ENCODE measurements around the gene KNDC1.
"Not testable (repeated sequence)": the region's sequence is repeated elsewhere in the genome, so short reads cannot be mapped to it uniquely, and the experiment has no call there.

KNDC1 gene, protein sequence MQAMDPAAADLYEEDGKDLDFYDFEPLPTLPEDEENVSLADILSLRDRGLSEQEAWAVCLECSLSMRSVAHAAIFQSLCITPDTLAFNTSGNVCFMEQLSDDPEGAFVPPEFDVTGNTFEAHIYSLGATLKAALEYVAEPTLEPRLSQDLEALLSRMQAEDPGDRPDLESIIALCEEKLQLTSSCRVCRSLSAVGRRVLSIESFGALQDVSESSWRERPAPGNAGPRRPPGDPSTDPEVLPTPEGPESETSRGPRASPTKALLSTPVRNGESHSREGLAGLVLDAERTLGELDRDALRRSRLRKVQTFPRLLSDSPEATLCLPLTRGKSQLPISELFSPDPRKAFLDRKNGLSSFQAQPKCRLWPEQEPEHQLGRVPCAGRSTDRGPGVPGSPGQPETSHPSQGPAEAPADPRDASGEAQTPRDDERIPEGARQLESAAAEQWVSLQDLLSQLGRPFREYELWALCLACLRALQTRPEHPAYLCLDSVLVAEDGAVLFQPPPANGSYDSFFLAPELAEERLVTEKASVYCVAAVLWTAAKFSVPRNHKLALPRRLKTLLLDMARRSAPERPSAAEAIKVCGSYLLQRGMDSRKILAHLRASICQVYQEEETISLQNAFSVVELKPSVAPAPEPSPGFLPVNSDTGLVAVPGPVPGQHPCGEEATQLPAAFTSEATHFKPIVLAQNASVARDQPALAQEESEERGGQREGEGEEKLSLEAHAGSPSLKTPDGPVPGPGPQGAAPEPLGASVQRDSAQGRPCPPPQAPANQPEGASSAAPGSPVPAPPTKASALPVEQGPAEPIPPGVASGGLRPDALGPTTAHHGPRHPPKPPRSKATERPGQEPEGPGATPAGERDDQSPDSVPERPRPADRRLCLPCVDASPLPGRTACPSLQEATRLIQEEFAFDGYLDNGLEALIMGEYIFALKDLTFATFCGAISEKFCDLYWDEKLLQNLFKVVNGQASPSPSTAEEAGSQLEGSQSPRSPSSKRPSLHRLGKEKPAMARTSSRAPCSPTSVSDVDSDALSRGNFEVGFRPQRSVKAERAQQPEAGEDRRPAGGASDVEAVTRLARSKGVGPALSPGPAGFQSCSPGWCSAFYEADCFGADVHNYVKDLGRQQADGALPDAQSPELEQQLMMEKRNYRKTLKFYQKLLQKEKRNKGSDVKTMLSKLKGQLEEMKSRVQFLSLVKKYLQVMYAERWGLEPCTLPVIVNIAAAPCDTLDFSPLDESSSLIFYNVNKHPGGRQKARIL (N-terminal part only)

DNA sequence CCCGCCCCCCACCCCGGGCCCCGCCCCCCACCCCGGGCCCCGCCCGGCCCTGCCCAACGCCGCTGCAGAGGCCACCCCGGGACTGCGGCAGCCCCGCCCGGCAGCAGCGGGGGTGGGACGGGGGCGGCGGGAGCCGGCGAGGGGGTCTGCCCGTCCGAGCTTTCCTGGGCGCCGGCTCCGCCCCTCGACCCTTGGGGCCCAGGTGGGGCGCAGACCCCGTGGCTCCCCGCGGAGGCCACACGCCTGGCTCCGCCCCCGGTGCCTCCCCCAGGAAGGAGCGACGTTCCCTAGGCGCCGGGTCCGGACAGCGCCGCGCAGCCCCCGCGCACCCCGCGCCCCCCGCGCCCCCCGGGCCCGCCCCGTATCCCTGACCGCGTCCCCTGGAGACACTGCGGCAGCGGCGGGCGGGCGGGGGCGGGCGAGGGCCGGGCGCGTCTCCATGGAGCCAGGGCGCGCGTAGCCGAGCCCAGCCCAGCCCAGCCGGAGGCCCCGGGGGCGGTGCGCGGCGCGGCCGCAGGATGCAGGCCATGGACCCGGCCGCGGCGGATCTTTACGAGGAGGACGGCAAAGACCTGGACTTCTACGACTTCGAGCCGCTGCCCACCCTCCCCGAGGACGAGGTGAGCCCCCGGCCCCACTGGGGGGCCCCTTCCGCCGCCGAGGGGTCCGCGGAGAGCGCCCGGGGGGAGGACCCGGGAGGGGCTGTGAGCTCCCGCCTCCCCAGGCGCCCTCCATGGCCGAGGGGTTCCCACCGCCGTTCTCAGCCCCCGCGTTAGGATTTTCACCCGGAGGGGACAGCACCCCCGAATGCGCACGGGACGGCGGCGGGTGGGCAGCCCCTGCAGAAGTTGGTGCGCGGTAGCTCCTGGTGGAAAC lies at the start of gene KNDC1:
Gene KNDC1 (plus strand): TSS at position 270 of the 876 bp plus-strand sequence. CDS start 249 bp downstream, at position 519.
- Mint-ChIP-seq H3K27ac (no peak within 1 kb of the TSS), H3K4me1 (no peaks in the 10 kb centered on the region), H3K4me3 (peak within 1 kb of the TSS; percentile 40), H3K36me3 (no peaks in the 10 kb centered on the region), H3K9me3 (no peaks in the 10 kb centered on the region)
- DNase-seq (ENCODE audit: low spot score in 2 of 2): no peak
- peak; percentile 66 for ATAC-seq

DNA sequence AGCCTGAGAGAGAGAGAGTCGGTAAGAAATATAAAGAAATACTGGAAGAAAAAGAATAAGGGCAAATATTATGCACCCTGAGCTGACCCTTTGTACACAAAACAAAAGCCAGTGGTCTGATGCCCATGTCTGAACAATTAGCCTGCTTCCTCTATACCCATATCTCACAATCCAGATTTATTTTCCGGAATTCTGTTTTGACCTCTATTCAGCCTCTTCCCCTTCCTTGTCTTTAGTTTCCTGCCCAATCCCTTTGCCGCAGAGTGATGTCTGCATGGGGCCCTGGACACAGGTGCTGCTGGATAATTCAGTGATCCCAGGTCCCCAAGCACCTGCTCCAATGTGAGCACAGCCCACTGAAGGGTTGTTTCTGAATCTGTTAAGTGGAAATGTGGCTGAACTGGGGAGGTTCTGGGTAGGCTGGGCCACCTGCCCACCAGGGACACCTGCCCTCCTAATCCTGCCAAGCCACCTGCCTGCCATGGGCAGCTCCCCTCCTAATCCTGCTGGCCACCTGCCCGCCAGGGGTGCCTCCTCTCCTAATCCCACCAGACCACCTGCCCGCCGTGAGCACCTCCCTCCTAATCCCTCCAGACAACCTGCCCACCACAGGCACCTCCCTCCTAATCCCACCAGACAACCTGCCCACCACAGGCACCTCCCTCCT lies 49.3 kb upstream of the KNDC1 start:
- no peak for DNase-seq (ENCODE audit: low spot score in 2 of 2)
- H3K4me1 Mint-ChIP-seq: no peaks in the 10 kb centered on the region
- ATAC-seq: no peak
- no peak overlapping the region for H3K4me3 Mint-ChIP-seq
- H3K36me3 Mint-ChIP-seq: no peaks in the 10 kb centered on the region
- no peak overlapping the region for H3K27ac Mint-ChIP-seq
- peaks cover 10% of the 10 kb centered on the region for H3K9me3 Mint-ChIP-seq

DNA sequence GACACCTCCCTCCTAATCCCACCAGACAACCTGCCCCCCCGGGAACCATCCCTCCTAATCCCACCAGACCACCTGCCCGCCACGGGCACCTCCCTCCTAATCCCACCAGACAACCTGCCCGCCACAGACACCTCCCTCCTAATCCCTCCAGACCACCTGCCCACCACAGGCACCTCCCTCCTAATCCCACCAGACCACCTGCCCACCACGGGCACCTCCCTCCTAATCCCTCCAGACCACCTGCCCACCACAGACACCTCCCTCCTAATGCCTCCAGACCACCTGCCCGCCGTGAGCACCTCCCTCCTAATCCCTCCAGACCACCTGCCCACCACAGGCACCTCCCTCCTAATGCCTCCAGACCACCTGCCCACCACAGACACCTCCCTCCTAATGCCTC lies 48.4 kb upstream of the KNDC1 start:
- not testable (repeated sequence) for H3K4me1 Mint-ChIP-seq

DNA sequence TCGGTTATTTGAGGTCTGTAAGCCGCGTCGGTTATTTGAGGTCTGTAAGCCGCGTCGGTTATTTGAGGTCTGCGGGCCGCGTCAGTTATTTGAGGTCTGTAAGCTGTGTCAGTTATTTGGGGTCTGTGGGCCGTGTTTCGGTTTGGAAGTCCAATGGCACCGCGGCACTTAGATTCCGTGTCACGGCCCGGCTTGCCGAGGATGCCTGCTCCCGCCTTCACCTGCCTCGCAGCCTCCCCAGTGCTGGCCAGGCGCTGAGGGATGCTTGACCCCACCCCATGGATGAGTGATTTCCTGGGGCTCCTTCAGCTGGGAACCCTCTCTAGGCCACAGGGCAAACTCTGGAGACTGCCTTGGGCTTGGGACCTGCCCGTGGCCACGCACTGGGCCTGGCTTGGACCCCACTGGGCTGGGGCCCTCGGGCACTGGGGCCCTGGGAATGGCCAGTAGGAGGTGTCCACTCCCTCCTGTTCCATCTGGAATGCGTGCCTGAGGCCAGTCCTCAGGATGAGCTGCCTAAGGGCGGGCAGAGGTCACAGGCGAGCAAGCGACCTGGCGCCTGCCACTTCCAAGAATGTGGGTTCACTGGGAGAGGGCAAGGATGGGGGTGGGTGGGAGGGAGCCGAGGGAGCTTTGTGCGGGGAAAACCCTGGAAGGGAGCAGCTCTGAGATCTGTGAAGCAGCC lies 46.7 kb upstream of the KNDC1 start:
- H3K27ac Mint-ChIP-seq: no peak overlapping the region
- no peaks in the 10 kb centered on the region for H3K4me1 Mint-ChIP-seq
- no peaks in the 10 kb centered on the region for H3K9me3 Mint-ChIP-seq
- no peak for ATAC-seq
- no peak overlapping the region for H3K4me3 Mint-ChIP-seq
- H3K36me3 Mint-ChIP-seq: no peaks in the 10 kb centered on the region
- DNase-seq (ENCODE audit: low spot score in 2 of 2): no peak

More for the DNA sequence above, 48.4 kb upstream of the KNDC1 start:
- not testable (repeated sequence) for H3K36me3 Mint-ChIP-seq; H3K27ac Mint-ChIP-seq; DNase-seq (ENCODE audit: low spot score in 2 of 2); H3K4me3 Mint-ChIP-seq; ATAC-seq
- peaks cover 10% of the 10 kb centered on the region for H3K9me3 Mint-ChIP-seq

DNA sequence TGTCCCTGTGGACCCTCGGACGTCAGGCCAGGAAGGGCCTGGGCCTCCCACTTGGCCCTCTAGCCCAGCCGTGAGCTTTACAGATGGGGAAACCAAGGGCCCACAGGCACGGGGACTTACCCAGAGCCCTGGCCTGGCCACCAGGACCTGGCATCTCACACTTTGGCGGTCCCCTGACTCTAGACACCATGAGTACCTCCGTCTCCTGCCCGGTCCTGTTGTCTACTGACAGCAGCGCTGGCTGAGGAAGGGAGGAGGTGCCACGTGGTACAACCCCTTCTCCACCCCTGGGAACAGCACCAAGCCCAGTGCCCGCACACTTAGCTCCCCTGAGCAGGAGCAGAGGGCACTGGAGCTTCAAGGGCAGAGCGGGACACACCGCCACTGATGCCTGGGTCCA lies 46.2 kb upstream of the KNDC1 start:
- no peaks in the 10 kb centered on the region for H3K9me3 Mint-ChIP-seq
- H3K4me3 Mint-ChIP-seq: no peak overlapping the region
- no peak overlapping the region for H3K27ac Mint-ChIP-seq
- H3K4me1 Mint-ChIP-seq: no peaks in the 10 kb centered on the region
- H3K36me3 Mint-ChIP-seq: no peaks in the 10 kb centered on the region
- no peak for ATAC-seq
- DNase-seq (ENCODE audit: low spot score in 2 of 2): no peak

DNA sequence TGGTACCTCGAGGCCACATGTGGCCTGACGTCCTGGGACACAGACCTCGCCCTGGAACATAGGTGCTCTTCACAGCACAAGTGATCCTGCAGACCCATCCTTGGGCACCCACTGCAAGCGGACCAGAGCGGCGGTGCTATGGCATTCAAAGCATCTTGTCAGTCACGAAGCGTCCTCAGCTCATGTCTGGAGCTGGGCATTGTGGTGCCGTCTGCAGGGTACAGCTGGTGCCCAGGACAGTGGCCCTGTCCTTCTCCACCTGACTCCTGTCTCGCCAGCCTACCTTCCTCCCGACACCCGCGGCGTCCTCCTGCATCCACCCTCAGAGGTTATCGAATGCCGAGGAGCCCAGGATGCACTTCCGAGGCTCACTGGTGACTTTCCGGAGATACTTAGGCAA lies 45.8 kb upstream of the KNDC1 start:
- H3K9me3 Mint-ChIP-seq: no peaks in the 10 kb centered on the region
- ATAC-seq: no peak
- DNase-seq (ENCODE audit: low spot score in 2 of 2): no peak
- H3K4me1 Mint-ChIP-seq: no peaks in the 10 kb centered on the region
- H3K36me3 Mint-ChIP-seq: no peaks in the 10 kb centered on the region
- H3K4me3 Mint-ChIP-seq: no peak overlapping the region
- H3K27ac Mint-ChIP-seq: no peak overlapping the region

DNA sequence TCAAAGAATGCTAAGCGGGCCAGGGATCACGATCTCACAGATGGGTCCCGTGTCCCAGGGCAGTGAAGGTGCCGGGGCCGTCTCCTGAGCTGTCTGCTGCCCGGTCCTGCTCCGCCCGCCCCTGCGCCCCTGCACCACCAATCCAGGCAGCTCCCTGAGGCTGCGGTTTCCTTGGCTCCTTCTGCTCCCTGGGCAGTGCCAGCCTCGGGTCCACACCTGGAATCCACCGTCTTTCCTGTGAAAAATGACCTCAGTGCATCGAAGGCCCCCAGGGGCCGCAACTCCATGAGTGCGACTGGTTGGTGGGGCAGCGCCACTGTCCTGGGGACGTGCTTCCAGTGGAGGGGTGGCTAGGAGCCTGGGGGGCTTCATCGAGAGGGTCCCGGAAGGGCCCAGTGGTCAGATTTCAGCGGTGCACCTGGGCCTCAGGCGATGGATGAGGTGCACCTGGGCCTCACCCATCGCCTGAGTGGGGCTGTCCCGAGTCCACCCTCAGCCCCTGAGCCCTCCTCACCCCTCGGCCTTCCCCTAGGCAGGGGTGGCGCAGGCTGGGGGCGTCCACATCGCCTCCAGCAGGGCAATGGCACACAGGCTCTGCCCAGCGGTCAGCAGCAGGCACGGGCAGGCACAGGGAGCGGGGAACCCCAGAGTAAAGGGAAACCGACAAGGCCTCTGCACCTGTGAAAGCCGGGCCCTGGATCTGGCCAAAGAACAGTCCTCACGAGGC lies 45.1 kb upstream of the KNDC1 start:
- DNase-seq (ENCODE audit: low spot score in 2 of 2) (no peak), ATAC-seq (no peak)
- Mint-ChIP-seq H3K9me3 (no peaks in the 10 kb centered on the region), H3K27ac (no peak overlapping the region), H3K4me1 (no peaks in the 10 kb centered on the region), H3K36me3 (no peaks in the 10 kb centered on the region), H3K4me3 (no peak overlapping the region)

DNA sequence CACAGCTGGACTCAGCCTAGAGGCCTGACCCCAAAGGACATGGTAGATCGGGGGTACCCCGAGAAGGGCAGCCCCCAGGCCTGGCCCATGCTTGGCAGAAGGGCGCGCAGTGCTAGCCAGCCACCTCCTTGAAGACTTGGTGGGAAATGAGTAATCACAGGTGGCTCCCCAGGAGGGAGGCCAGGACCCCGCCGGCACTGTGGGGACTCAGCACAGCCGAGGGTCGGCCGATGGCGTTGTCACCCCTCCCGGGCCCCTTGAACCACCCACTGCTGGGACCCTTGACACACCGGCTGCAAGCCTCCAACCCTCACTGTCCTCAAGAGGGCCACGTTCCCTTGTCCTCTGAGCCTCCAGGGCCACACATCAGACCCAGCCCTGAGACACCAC lies 44.6 kb upstream of the KNDC1 start:
- Mint-ChIP-seq H3K36me3 (no peaks in the 10 kb centered on the region), H3K4me1 (no peaks in the 10 kb centered on the region), H3K4me3 (no peak overlapping the region), H3K27ac (no peak overlapping the region), H3K9me3 (no peaks in the 10 kb centered on the region)
- ATAC-seq (no peak), DNase-seq (ENCODE audit: low spot score in 2 of 2) (no peak)

DNA sequence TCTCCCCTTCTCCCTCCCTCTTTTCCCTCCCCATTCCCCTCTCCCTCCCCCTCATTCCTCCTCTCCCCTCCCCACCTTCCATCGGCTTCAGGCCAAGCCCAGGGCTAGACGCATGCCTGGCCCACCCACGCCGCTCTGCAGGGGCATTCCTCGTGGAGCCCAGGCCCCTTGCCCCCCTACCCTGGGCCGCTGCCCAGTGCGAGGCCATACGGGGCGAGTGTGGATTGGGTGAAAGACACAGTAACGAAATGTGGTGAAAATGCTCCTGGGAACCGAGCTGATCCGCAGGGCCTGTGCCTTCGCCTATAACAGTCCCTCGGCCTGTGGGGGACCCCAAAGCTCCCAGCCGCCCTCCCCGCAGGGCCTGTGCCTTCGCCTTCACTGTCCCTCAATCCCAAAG lies 44.0 kb upstream of the KNDC1 start:
- H3K4me1 Mint-ChIP-seq: no peaks in the 10 kb centered on the region
- H3K27ac Mint-ChIP-seq: no peak overlapping the region
- ATAC-seq (no peak), DNase-seq (ENCODE audit: low spot score in 2 of 2) (no peak)
- H3K9me3 Mint-ChIP-seq: no peaks in the 10 kb centered on the region
- H3K4me3 Mint-ChIP-seq: no peak overlapping the region
- no peaks in the 10 kb centered on the region for H3K36me3 Mint-ChIP-seq

DNA sequence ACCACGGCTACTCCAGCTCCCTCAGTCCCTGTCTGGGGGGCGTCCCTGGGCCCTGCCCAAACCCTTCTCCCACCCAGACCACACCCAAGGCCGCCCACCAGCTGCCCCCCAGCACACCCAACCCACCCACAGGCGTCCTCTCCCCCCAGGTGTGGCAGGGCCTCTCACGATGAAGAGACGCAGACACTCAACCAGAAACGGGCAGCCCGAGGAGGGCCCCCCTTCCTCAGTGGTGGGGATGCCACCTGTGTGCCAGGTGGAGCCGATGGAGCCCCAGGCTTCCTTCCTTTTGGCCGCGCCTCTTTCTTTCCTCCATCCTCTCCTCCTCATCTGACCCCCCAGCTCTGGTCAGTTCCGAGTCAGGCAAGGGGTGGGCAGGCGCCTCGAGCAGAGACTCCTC lies 43.6 kb upstream of the KNDC1 start:
- Mint-ChIP-seq H3K36me3 (no peaks in the 10 kb centered on the region), H3K4me1 (no peaks in the 10 kb centered on the region), H3K9me3 (no peaks in the 10 kb centered on the region), H3K27ac (no peak overlapping the region), H3K4me3 (no peak overlapping the region)
- no peak for ATAC-seq
- no peak for DNase-seq (ENCODE audit: low spot score in 2 of 2)

DNA sequence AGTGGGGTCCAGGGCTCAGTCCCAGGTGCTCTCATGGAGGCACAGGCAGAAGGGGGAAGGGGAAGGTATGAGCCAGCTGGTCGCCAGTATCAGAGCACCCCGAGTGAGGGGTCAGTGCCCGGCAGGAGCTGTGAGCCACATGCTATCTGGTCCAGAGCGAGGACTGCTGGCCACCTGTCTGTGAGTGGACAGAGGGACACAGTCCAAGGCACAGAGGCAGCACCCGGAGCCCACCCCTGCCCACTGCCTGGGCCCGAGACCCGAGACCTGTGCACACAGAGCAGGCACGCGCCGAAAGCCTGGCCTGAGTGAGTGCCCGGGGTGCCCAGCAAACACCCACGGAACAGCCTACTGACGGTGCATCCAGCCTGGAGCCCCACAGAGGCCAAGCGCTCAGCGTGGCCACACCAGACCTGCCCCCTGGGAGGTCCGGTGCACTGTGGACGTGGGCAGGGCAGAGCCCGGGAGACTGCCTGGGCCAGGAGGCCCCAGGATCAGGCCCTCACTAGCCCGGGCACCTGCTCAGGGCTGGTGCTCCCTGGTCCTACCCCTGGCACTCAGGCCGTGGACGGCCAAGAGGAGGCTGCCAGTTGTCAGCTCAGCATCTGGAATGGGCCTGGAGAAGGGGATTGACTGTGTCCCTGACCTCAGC lies 42.9 kb upstream of the KNDC1 start:
- Mint-ChIP-seq H3K36me3 (no peaks in the 10 kb centered on the region), H3K27ac (no peak overlapping the region), H3K4me1 (no peaks in the 10 kb centered on the region), H3K9me3 (no peaks in the 10 kb centered on the region), H3K4me3 (no peak overlapping the region)
- no peak for ATAC-seq
- DNase-seq (ENCODE audit: low spot score in 2 of 2): no peak

DNA sequence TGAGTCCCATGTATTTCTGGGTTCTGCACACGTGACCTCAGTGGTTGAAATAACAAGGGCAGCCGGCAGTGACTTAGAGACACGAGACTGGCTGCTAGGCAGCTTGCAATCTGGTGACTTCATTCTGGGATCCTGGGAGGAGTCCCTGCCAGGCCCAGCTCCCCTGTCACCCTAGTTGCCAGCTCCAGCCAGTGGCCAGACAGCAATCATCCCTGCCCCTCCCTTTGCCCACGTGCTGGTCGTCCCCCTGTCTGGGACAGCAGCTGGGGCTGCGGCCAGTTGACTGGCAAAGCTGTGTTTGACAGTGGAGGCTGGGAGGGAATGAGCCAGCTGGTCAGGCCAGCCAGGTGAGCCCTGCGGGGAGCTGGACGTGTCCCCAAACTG lies 42.3 kb upstream of the KNDC1 start:
- H3K36me3 Mint-ChIP-seq: no peaks in the 10 kb centered on the region
- ATAC-seq: no peak
- no peaks in the 10 kb centered on the region for H3K9me3 Mint-ChIP-seq
- H3K4me1 Mint-ChIP-seq: peaks cover under 1% of the 10 kb centered on the region
- no peak for DNase-seq (ENCODE audit: low spot score in 2 of 2)
- no peak overlapping the region for H3K4me3 Mint-ChIP-seq
- no peak overlapping the region for H3K27ac Mint-ChIP-seq

DNA sequence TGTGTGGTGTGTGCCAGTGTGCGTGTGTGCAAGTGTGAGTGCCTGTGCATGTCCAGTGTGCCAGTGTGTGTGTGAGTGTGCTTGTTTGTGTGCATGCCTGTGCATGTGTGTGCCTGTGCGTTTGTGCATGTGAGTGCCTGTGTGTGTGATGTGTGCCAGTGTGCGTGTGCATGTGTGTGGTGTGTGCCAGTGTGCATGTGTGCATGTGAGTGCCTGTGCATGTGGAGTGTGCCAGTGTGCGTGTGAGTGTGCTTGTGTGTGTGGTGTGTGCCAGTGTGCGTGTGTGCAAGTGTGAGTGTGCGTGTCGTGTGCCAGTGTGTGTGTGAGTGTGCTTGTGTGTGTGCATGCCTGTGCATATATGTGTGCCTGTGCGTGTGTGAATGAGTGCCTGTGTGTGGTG lies 38.5 kb upstream of the KNDC1 start:
- Mint-ChIP-seq H3K9me3 (no peaks in the 10 kb centered on the region), H3K27ac (no peak overlapping the region), H3K4me1 (peaks cover 10% of the 10 kb centered on the region), H3K36me3 (no peaks in the 10 kb centered on the region), H3K4me3 (no peak overlapping the region)
- ATAC-seq: no peak
- no peak for DNase-seq (ENCODE audit: low spot score in 2 of 2)
